ENCODE measurements around the gene GARIN5B.

Gene GARIN5B

DNA sequence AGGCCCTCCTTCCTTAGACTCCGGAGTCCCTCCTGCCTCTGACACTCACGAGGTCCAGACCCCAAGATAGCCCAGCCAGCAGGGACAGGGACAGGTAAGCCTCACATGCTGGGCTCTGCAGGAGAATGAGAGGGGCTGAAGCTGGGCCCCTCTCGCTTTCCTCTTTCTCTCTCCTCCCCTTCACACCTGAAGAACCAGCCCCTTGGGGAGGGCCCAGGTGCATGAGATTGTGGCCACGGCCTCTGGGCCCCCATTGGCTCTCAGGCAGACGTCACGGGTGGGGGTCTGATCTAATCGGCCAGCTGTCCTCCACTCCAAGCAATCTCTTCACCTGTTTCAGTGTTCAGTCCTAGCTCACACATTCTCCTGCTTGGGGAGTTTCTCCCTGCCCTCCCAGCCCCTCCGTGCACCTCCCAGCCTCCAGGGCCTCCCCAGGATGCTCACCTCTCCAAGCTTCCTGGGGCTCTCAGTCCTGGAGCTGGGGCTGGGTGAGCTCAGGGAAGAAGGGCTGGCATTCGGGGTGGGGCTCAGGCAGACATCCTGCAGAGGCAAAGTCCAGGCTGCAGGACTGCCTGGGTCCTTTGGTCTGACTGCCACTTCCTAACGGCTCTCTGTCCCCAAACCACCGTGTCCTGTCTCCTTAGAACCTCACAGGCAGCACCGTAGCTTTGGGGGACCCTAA is 40.7 kb downstream of the GARIN5B start:
- DNase-seq (ENCODE audit: low read depth), result no peak

DNA sequence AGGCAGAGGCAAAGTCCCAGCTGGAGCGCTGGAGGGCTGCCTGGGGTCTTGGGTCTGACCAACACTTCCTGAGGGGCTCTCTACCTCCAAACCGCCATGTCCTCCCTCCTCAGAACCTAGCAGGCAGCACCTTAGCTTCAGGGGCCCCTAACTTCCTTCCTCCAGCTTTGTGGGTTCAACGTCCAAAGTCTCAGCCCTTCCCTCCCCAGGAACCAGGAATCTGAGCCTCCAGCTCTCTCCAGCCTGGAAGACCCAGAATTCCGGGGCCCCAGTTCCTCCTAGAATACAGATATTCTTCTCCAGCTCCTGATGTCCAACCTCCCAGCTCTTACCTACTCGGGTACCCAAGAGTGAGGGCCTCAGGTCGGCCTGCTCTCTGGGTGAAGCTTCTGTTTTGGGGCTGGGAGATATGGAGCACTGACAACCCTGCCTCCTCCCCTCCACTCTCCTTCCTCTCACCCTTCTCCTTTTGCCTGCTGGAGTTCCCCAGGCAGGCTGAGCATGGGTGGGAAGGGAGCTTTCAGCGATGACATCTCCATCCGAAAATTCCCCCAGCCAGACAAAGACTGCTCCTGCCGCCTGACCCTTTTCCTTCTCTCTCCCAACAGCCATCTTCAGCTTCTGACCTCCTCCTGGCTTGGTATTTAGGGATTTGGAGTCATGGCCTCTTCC is 41.5 kb downstream of the GARIN5B start:
- DNase-seq (ENCODE audit: low read depth), result no peak

- DNase-seq (ENCODE audit: low read depth), result no peak
Observed at GRCh38 chr19:55320844-55321419, 42.1 kb downstream of the GARIN5B start.

DNA sequence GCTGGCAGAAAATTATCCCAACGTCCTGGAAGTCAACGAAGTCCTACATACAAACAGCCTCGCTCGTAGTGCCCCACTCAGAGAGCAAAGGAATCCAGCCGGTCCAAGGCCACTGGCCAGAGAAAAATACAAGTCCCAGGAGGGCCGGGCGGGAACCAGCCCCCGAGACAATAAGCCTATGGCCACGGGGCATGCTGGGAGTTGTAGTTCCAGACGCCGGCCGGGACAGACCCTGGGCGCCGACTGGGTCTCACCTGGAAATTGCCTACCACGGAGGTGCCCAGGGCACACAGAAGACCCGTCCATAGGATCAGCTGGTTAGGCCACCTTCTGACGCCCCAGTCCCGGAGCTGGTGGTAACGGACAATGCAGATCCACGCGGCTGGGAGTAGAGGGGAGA is 43.3 kb downstream of the GARIN5B start:
- DNase-seq (ENCODE audit: low read depth), result no peak

DNA sequence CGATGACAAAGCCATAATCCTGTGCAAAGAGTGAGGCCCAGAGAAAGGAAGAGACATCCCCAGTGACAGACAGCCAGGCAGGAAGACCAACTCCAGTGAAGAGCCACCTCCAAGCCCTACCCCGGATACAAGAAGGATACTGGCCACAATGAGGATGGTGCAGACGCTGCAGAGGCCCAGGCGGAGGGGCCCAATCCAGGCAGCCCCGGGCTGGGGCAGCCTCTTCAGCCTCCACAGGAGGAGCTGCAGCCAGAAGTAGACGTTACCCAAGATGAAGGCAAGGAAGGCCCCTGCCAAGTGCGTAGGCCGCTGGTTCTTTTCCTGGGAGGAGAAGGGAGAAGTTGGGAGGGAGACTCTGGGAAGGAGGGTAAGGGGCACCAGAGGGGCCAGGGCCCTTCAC is 46.4 kb downstream of the GARIN5B start:
- no peak for DNase-seq (ENCODE audit: low read depth)

GRCh38 chr19:55315956-55316525 is 47.0 kb downstream of the GARIN5B start:
- no peak for DNase-seq (ENCODE audit: low read depth)

DNA sequence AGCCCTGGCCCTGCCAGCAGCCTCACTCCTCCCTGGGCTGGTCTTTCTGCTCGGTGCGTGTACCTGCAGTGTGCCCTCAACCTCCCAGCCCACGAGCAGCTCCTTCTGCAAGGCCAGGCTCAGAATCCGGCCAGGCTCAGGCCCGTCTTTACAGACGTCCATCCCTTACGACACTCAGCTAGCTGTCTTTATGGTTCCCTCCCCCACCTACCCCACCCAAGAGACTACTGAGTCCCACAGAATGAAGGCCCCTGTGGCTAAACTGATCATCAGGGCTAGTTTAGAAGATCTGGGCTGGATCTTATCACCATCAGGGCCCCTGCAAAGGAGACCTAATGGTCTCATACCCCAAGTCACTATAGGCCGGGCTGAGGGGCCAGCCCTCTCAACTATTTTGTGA is 48.7 kb downstream of the GARIN5B start:
- DNase-seq (ENCODE audit: low read depth), result no peak

GRCh38 chr19:55312621-55313512 is 50.2 kb downstream of the GARIN5B start:
- no peak for DNase-seq (ENCODE audit: low read depth)

DNA sequence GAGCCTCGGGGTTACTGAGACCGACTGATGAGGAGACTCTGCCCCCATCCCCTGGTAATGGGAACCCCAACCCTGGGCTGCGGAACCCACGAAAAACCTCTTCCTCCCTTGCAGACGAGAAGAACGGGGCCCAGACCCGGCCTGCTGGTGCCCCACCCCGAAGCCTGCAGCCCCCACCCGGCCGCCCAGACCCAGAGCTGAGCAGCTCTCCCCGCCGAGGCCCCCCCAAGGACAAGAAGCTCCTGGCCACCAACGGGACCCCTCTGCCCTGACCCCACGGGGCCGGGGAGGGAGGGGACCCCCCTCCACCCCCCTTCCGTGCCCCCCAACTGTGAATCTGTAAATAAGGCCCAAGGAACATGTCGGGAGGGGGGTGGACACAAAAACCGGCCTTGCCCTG is 51.3 kb downstream of the GARIN5B start:
- DNase-seq (ENCODE audit: low read depth), result no peak

GRCh38 chr19:55311397-55311796 is 51.7 kb downstream of the GARIN5B start:
- no peak for DNase-seq (ENCODE audit: low read depth)

DNA sequence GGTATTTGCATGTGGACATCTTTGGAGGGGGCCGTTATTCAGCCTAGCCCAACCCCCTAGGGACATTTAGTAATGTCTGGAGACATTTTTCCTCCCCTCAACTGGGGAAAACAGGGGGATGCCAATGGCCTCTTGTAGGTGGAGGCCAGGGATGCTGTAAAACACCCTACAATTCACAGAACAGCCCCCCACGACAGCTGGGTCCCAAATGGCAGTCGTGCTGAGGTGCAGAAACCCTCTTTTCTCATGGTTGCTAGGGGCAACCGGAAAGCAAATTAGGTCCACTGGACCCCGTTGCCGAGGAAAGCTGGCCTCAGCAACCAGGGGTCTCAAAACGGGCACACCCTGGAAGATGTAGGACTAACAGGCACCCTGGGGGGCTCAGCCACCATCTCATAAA is 52.6 kb downstream of the GARIN5B start:
- DNase-seq (ENCODE audit: low read depth), result no peak

DNA sequence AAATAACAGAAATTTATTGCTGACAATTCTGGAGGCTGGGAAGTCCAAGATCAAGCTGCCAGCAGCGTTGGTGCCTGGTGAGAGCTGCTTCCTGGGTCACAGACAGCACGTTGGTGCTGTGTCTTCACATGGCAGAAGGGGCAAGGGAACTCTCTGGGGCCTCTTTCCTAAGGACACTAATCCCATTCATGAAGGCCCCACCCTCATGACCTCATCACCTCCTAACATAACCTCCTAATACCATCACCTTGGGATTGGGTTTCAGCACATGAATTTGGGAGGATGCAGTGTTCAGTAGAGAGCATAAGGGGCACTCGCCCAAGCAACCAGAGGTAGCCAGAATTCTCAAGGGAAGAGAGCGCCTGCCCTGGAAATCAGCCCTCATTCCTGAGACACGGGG is 53.6 kb downstream of the GARIN5B start:
- no peak for DNase-seq (ENCODE audit: low read depth)

GRCh38 chr19:55308281-55308680 is 54.8 kb downstream of the GARIN5B start:
- DNase-seq (ENCODE audit: low read depth), result no peak

DNA sequence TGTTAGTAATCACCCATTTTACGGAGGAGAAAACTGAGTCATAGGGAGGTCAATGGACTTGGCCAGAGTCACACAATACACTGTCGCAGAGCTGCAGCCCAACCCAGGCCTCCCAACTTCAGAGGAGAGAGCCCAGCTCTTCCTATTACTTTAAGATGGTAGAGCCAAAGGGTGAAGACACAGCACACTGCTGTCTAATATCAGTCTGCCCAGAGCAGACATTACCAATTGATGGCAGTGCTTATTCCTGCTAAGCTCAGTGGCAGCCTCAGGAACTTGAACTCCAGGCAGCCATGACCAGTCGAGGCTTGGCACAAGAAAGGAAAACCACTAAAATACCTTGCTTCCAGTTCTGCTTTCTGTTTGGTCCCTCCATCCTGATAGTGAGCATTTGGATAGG is 56.3 kb downstream of the GARIN5B start:
- no peak for DNase-seq (ENCODE audit: low read depth)

DNA sequence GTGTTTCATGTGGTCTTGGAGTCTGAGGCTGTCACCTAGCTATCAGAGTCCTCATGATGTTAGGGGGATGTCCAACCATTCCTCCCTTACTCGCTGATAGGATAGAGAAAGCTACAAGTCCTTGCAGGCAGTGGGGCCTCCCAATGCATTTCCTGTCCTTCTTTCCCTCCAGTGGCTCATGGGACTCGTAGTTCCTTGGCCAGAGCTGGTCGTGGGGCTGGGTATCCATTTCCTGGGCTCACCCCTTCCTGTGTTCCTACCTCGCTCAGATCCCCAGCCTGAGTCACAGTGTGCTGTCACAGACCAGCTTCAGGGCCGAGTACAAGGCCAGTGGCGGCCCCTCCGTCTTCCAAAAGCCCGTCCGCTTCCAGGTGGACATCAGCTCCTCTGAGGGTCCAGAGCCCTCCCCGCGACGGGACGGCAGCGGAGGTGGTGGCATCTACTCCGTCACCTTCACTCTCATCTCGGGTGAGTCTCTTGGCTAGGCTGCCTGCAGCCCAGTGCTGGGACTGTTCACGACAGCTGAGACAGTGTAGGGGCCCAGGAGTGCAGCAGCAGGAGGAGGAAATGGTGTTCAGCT is 57.0 kb downstream of the GARIN5B start:
- no peak for DNase-seq (ENCODE audit: low read depth)

DNA sequence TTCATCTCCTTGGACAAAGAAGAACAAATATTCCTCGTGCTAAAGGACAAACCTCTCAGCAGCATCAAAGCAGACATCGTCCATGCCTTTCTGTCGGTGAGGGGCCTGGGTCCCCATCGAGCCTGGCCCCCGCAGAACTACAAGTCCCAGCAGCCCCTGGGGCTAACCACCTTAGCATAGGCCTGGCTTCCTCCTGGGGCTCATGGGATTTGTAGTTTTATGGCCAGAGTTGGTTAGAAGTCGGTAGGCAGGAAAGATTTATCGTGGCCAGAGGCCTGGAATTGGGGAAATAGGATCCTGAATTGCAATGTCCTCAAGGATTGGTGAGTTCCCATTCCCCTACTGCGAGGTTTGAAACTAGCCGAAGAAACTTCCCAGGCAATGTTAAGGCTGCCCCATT is 57.6 kb downstream of the GARIN5B start:
- no peak for DNase-seq (ENCODE audit: low read depth)

GRCh38 chr19:55304980-55305379 is 58.1 kb downstream of the GARIN5B start:
- no peak for DNase-seq (ENCODE audit: low read depth)
